Right forelimb (tissue), 1 donor: ENCODE measurements around the gene COL19A1.

ENCODE experiments used
- DNase-seq: peaks from one replicate; pipeline ENCODE4 v3.0.0-alpha.2; 2018

The COL19A1 gene

GRCh38 chr6:70135219-70136160 lies 269.1 kb downstream of the COL19A1 start:
- no peak for DNase-seq

- DNase-seq: no peak
These were observed 270.6 kb downstream of the COL19A1 start for GRCh38 chr6:70136996-70137395.

GRCh38 chr6:70140496-70140895 lies 274.1 kb downstream of the COL19A1 start:
- no peak for DNase-seq

GRCh38 chr6:70142034-70142433 lies 275.7 kb downstream of the COL19A1 start:
- DNase-seq: no peak

GRCh38 chr6:70145178-70145577 lies 278.8 kb downstream of the COL19A1 start:
- DNase-seq: no peak

GRCh38 chr6:70149209-70149788 lies 282.9 kb downstream of the COL19A1 start:
- no peak for DNase-seq

GRCh38 chr6:70150521-70150920 lies 284.2 kb downstream of the COL19A1 start:
- no peak for DNase-seq

GRCh38 chr6:70151616-70152015 lies 285.3 kb downstream of the COL19A1 start:
- DNase-seq: no peak

- DNase-seq: no peak
These were observed 286.4 kb downstream of the COL19A1 start for GRCh38 chr6:70152786-70153185.

GRCh38 chr6:70157086-70157485 lies 290.7 kb downstream of the COL19A1 start:
- no peak for DNase-seq

- no peak for DNase-seq
These were observed 293.9 kb downstream of the COL19A1 start for GRCh38 chr6:70160276-70160675.

GRCh38 chr6:70162972-70163371 lies 296.6 kb downstream of the COL19A1 start:
- DNase-seq: no peak

- no peak for DNase-seq
These were observed 297.4 kb downstream of the COL19A1 start for GRCh38 chr6:70163795-70164194.

- DNase-seq: no peak
These were observed 298.2 kb downstream of the COL19A1 start for GRCh38 chr6:70164556-70164955.

- DNase-seq: peak; percentile 68
These were observed 300.0 kb downstream of the COL19A1 start for GRCh38 chr6:70166088-70166958.

GRCh38 chr6:70168681-70169377 lies 302.5 kb downstream of the COL19A1 start:
- no peak for DNase-seq

- no peak for DNase-seq
These were observed 304.9 kb downstream of the COL19A1 start for GRCh38 chr6:70171236-70171635.

GRCh38 chr6:70172252-70172651 lies 305.9 kb downstream of the COL19A1 start:
- DNase-seq: no peak

GRCh38 chr6:70175770-70176169 lies 309.4 kb downstream of the COL19A1 start:
- no peak for DNase-seq

GRCh38 chr6:70176842-70177550 lies 310.6 kb downstream of the COL19A1 start:
- no peak for DNase-seq

- no peak for DNase-seq
These were observed 314.0 kb downstream of the COL19A1 start for GRCh38 chr6:70180183-70180900.
